ENCODE data around the gene NEGR1.

The NEGR1 gene

DNA sequence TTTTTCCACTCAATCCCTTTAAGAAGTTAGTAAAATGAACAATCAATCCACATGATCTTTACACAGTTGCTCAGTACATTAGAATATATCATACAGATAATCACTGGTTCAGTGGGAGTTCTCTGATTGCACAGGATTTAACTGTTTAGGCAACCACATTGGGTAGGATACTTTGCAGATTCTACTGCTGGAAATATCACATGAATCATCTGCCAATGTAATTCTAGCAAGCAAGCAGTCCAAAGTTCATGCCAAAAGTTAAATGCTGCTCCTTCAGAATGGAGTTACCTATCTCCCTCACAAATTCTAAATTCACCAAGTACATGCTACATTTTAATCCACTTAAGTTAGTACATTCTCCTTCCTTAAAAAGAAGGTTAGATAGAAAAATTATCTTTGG is 52.4 kb downstream of the NEGR1 start:
- no peak for DNase-seq

DNA sequence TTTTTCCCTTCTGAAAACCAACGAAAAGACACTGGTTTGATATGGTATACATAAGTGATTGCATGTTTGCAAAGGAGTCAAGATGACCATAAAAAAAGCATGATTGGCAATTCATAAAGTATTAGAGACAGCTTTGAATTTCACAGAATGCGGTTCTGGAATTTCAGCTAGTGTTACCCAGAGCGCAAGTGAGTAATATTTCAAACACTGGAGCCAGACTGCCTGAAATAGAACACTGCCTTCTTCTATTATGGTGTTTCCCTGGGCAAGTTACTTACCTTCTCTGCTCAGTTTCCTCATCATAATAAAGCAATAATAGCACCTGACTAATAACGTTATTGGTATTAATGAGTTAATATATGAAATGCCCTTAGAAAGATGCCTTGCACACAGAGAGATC is 54.7 kb downstream of the NEGR1 start:
- no peak for DNase-seq

DNA sequence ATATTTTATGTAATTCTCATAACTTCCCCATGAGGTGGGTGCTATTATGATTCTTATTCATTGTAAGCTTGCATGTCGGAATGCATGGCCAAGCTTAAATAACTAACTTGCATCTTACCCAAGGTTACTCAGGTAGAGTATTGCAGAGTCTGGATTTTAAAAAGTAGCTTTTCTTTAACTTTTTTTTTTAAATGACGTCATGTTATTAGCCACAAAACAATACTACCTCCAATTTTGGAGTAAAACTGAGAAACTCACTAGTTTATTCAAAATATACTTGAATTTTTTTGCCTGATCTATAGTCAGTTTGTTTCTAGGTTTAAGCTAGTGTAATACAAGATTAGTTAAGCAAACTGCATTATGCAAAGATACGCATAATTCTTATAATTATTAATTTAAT is 57.8 kb downstream of the NEGR1 start:
- DNase-seq, result no peak

GRCh38 chr1:72221811-72222210 is 60.5 kb downstream of the NEGR1 start:
- DNase-seq, result no peak

GRCh38 chr1:72218141-72218739 is 64.1 kb downstream of the NEGR1 start:
- no peak for DNase-seq

DNA sequence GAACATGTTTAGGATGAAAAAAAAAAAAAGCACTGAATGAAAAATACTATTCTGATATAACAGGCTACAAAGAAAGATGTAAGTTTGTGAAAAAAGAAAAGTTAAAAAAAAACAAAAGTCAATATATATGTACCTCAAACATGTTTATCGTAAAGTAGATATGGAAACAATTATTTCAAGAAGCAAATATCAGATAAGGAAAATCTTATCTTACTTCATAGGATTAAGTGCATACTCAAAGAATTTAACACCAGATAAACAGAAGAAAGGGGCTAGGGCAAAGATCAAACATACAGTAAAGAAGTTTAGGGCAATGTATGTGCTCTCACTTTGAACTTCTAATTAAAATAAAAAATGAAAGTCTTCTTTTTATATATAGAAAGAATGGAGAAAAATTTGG is 75.3 kb downstream of the NEGR1 start:
- DNase-seq, result no peak

GRCh38 chr1:72202761-72203160 is 79.6 kb downstream of the NEGR1 start:
- no peak for DNase-seq

DNA sequence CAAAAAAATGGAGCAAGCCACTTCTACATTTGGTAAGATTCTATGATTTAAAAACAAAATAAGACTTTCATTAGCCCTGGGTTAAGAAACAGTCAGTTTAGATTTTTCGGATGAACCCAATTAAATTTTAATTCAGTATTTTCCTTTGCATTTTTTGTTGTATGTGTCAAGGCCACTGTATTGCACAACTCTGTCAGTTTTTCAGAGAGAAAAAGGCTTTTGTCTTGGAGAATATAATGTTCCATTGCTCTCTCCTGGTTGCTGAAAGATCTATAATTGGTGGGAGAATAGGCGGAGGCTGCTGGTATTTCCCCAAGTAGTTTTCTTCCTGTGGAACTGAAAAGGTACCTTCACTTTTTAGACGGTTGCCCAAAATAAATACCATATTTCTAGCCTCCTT is 84.6 kb downstream of the NEGR1 start:
- DNase-seq, result no peak

GRCh38 chr1:72186733-72187307 is 95.5 kb downstream of the NEGR1 start:
- DNase-seq, result peak; percentile 53

GRCh38 chr1:72184099-72184701 is 98.1 kb downstream of the NEGR1 start:
- DNase-seq, result no peak

GRCh38 chr1:72182859-72183258 is 99.5 kb downstream of the NEGR1 start:
- no peak for DNase-seq

- no peak for DNase-seq
These were observed 104.1 kb downstream of the NEGR1 start for GRCh38 chr1:72178266-72178665.

DNA sequence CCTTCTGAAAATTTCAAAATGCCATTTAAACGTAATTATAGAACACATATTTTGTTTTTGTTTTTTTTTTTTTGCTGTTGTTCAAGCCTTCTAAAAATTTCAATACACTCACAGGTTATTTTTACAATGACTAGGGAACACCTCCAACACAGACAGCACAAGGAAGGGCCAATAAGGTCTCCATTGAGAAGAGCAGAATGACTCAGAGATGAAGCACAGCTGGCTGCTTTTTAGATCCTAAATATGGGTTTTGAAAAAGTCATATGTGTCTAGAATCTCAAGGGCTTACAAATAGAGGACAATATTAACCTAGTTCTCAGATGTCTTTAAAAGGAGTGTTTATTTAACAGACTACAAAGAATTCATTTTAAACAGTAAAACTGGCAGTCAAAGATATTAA is 104.6 kb downstream of the NEGR1 start:
- no peak for DNase-seq

DNA sequence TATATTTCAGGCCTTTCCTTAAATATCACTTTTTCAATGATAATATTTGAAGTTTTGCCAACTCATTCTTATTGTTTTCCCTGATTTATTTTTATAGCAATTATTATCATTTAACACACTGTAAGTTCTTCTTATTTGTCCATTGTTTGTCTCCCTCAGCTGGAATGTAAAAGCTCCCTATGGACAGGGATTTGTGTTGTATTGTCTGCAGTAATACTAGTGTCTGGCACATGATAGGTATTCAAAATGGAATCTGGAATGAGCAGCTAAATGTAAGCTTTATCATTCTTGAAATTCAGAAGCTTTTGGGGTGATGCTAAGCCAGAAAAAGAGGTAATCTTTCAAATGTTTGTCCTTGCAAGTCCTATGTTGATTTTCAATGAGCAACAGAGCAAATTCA is 112.1 kb downstream of the NEGR1 start:
- DNase-seq, result no peak

DNA sequence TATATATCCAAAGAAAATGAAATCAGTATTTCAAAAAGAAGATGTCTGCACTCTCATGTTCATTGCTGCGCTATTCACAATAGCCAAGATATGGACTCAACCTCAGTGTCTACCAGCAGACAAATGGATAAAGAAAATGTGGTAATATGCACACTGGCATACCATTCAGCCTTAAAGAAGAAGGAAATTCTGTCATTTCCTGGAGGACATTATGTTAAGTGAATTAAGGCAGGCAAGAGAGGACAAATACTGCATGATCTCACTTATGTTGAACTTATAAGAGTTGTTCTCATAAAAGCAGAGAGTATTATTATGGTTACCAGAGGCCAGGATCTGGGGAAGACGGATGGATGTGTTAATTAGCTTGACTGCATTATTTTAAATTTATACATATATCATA is 115.9 kb downstream of the NEGR1 start:
- DNase-seq, result no peak

DNA sequence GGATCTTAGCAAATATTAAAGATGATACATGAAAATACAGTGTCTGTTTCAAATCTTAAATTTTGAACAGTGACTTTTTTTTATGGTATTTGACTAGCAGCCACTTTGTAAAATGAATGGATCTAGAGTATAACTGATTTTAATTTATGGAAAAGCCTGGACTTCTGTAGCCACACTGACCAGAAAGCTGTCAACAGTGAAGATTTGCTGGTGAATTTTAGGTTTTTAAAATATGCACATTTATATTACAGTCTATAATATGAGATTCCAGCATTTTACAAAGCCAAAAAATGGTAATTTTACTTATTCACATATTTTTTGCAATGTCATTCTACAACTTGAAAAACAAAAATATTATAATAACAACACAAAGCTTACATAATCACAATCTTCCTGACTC is 131.8 kb downstream of the NEGR1 start:
- DNase-seq, result no peak

GRCh38 chr1:72141875-72142274 is 140.5 kb downstream of the NEGR1 start:
- no peak for DNase-seq

DNA sequence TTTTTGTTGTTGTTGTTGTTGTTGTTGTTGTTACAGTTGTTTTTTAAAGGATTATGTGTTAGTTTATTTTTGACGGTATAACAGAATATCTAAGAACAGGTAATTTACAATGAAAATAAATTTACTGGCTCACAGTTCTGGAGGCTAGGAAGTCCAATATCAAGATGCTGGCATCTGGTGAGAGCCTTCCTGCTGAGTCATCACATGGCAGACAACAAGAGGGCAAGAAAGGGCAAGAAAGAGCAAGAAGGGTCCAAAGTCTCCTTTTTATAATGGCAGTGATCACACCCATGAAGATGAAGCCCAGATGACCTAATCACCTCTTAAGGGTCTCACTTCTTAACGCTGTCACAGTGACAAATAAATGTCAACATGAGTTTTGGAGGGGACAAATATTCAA is 142.1 kb downstream of the NEGR1 start:
- DNase-seq, result peak; percentile 35

- DNase-seq, result peak; percentile 20
These were observed 144.7 kb downstream of the NEGR1 start for GRCh38 chr1:72137656-72138055.

DNA sequence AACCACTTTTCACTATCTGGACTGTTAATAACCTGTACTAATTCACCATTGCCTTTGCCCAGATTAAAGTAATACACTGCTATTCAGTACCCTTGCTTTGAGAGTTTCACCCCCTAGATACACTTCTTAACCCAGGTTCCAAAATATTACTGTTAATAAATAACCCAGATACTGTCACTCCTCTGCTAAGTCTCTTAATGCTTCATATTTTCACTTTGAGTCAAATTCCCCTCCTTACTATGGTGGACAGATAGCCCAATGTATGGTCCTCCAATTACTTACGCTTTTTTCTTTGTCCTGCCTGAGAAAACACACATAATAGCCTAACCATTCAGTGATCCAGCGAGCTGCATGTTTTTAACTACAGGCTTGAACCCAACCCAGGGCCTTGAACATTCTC is 152.5 kb downstream of the NEGR1 start:
- no peak for DNase-seq

GRCh38 chr1:72122099-72122880 is 160.0 kb downstream of the NEGR1 start:
- DNase-seq, result no peak

- DNase-seq, result no peak
These were observed 162.8 kb downstream of the NEGR1 start for GRCh38 chr1:72119491-72119890.

DNA sequence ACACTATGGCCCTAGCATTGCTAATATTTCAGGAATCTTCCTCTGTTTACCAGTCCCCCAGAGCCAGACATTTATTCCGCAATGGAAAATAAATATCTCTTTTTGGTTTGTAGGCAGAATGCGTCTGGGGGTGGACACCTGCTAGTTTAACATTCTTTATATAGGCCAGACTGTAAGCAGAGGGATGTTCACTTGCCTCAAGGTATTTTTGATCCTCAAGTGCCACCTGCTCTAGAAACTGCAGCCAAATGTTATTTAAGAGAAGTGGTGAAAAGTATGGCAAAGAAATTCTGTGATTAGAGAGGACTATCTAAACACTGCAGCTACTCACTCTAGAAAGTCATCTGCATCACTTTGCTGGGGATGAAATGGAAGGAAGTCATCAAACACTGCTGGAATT is 164.7 kb downstream of the NEGR1 start:
- no peak for DNase-seq

DNA sequence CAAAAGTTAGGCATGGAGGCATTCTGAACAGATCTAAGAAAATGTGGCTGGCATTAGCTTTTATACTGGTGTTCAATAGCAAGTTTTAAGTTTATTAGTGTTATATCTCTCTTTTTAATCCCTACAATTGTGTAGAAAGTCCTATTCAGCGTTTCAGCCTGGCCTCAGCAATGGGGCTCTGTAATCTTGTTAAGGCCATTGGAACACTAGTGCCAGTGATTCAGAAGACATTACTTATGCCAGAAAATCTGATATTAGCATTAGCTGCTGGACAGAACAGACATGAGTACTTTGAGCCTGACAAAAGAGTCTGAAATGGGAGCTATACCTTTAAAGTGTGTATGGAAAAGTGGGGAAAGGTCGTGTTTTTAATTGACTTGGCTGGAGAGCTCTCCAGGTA is 167.0 kb downstream of the NEGR1 start:
- no peak for DNase-seq
